ENCODE results near the gene SETBP1. TPM values are rescaled to one million over a fixed set of nuclear protein-coding genes. Genes with fewer than 3 reads are reported as not detected.

Gene SETBP1
- total RNA-seq, 2 donors from 2014 or later, result 17.3 to 20.1 TPM

DNA sequence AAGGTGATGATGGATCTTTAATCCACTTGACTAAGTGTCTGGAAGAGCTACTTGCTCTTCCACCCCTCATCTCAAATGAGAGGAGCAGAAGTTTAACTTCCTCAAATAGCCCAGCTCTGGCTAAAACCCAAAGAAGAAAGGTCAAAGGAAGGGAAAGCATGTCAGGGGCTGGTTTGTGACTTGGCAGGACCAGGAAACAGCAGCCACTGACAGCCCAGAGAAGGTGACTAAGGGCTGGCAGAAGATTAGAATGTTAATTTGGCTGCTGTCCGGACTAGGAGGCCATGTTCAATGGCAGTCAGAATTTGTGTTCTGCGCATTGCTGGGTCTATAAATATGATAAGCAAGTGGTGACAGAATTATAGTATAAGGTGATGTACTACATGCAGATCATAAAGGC, 386.2 kb downstream of the SETBP1 start:
- Histone ChIP-seq H3K4me1 (ENCODE audit: control insufficient read depth, insufficient read depth, low read length) (no peaks in the 10 kb centered on the region), H3K27me3 (ENCODE audit: control insufficient read depth, insufficient read depth, low read length, poor library complexity, severe bottlenecking) (no peaks in the 10 kb centered on the region), H3K36me3 (ENCODE audit: control insufficient read depth, insufficient read depth, low read length) (peaks cover 23% of the 10 kb centered on the region), H3K27ac (ENCODE audit: low read depth, low read length) (no peak overlapping the region), H3K4me3 (ENCODE audit: low read length) (no peak overlapping the region), H3K9me3 (ENCODE audit: control insufficient read depth, low read length) (no peaks in the 10 kb centered on the region), H3K9ac (ENCODE audit: extremely low read depth, low read length, poor library complexity, severe bottlenecking) (no peak overlapping the region)
- no peak for TF ChIP-seq CTCF (conservative IDR thresholded peaks at IDR 0.05)
- Mint-ChIP-seq H3K4me1 (peaks cover 2% of the 10 kb centered on the region), H3K27ac (no peak overlapping the region), H3K36me3 (ENCODE audit: low read depth) (peaks cover 13% of the 10 kb centered on the region), H3K9me3 (no peaks in the 10 kb centered on the region), H3K27me3 (ENCODE audit: insufficient read depth) (peaks cover 6% of the 10 kb centered on the region), H3K4me3 (no peak overlapping the region)
- 96 to 100% methylated on average over 1 to 2 of the region's 2 CpGs for WGBS, 2 experiments (ENCODE audit: insufficient coverage in 1 of 2, insufficient read length in 1 of 2)
- DNase-seq, result no peak

DNA sequence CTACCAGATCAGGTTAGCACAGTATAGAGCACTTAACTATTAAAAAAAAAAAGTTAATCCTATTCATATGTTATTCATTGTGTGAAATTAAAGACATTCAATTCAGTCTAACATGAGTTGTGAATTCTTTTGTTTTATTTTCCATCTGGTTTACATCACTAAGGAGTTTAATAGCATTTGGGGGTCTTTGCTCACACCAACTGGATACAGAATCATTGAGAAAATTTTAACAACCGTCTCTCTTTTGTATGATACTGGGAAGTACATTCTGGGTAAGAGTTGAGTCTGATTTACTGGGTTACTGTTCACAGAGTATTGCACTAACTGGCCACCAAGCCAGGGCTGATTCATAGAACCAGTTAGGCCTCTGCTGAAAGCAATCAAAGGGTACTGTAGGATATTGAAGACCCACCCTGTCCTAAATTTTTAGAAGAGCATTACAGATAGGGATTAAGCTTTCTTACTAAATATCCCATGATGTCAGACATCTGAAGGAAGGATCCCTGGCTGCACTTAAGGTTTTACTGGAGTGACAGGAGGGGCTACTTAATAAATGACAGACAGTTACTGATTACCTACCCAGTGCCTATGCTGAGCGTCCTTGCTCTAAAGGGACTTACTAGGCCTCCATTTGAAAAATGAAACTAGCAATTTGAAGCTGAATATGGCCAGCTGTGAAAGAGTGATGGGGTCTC, 387.9 kb downstream of the SETBP1 start:
- no peak for DNase-seq
- Mint-ChIP-seq H3K36me3 (ENCODE audit: low read depth) (peaks cover 8% of the 10 kb centered on the region), H3K4me1 (no peaks in the 10 kb centered on the region), H3K9me3 (no peaks in the 10 kb centered on the region), H3K27ac (no peak overlapping the region), H3K27me3 (ENCODE audit: insufficient read depth) (peaks cover 6% of the 10 kb centered on the region), H3K4me3 (no peak overlapping the region)
- Histone ChIP-seq H3K27me3 (ENCODE audit: control insufficient read depth, insufficient read depth, low read length, poor library complexity, severe bottlenecking) (no peaks in the 10 kb centered on the region), H3K9me3 (ENCODE audit: control insufficient read depth, low read length) (no peaks in the 10 kb centered on the region), H3K27ac (ENCODE audit: low read depth, low read length) (no peak overlapping the region), H3K9ac (ENCODE audit: extremely low read depth, low read length, poor library complexity, severe bottlenecking) (no peak overlapping the region), H3K36me3 (ENCODE audit: control insufficient read depth, insufficient read depth, low read length) (peaks cover 23% of the 10 kb centered on the region), H3K4me3 (ENCODE audit: low read length) (no peak overlapping the region), H3K4me1 (ENCODE audit: control insufficient read depth, insufficient read depth, low read length) (no peaks in the 10 kb centered on the region)
- TF ChIP-seq CTCF (conservative IDR thresholded peaks at IDR 0.05), result no peak
- WGBS, 2 experiments (ENCODE audit: insufficient coverage in 1 of 2, insufficient read length in 1 of 2), result 71 to 95% methylated on average over 1 to 2 of the region's 2 CpGs

DNA sequence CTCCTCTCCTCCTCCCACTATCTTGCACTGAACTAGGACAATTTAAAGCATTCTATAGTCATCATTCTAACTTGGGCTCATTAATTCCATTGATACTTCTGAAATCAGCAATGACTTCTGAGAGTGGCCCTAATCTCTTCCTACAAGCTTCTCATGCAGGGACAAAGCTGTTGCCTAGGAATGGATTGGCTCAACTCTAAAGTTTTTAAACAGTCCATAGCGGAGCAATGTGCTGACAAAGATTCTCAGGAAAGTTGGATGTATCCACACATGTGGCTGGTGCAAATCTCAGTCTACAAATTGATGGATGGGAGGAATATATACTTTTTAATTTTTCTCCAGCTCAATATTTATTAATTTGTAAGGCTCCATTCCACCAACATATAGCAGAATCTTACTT, 388.9 kb downstream of the SETBP1 start:
- 89 to 100% methylated on average over 1 of the region's 1 CpG for WGBS, 2 experiments (ENCODE audit: insufficient coverage in 1 of 2, insufficient read length in 1 of 2)
- Histone ChIP-seq H3K36me3 (ENCODE audit: control insufficient read depth, insufficient read depth, low read length) (peaks cover 15% of the 10 kb centered on the region), H3K9me3 (ENCODE audit: control insufficient read depth, low read length) (no peaks in the 10 kb centered on the region), H3K4me3 (ENCODE audit: low read length) (no peak overlapping the region), H3K27me3 (ENCODE audit: control insufficient read depth, insufficient read depth, low read length, poor library complexity, severe bottlenecking) (no peaks in the 10 kb centered on the region), H3K4me1 (ENCODE audit: control insufficient read depth, insufficient read depth, low read length) (no peaks in the 10 kb centered on the region), H3K9ac (ENCODE audit: extremely low read depth, low read length, poor library complexity, severe bottlenecking) (no peak overlapping the region), H3K27ac (ENCODE audit: low read depth, low read length) (no peak overlapping the region)
- Mint-ChIP-seq H3K9me3 (no peaks in the 10 kb centered on the region), H3K36me3 (ENCODE audit: low read depth) (no peaks in the 10 kb centered on the region), H3K27ac (no peak overlapping the region), H3K27me3 (ENCODE audit: insufficient read depth) (peaks cover 3% of the 10 kb centered on the region), H3K4me3 (no peak overlapping the region), H3K4me1 (no peaks in the 10 kb centered on the region)
- TF ChIP-seq CTCF (conservative IDR thresholded peaks at IDR 0.05), result no peak
- DNase-seq, result no peak

Data from endodermal cell (in vitro differentiated cells).